ENCODE data around the gene TMEM86A.

Gene TMEM86A

DNA sequence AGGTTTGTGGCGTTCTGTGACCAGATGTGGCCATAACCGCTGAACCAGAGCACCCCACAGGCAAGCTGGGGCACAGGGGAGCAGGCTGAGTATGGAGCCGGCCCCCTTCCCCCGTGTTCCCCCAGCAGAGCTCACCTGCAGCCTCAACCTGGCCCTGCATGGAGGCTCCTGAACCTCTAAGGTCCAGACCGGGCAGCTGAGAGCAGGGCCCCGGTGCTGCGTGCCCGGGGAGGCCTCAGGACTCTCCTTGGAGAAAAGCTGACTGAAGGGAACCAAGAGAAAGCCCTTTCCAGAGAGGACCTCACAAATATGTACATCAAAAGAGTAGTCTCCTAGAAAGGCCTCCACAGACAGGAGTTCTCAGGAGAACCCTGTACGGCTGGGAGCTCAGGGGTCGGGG, 44.8 kb downstream of the TMEM86A start:
- no peak overlapping the region for H3K27ac ChIP-seq (replicated peaks)
- TF ChIP-seq, protein P1, sequence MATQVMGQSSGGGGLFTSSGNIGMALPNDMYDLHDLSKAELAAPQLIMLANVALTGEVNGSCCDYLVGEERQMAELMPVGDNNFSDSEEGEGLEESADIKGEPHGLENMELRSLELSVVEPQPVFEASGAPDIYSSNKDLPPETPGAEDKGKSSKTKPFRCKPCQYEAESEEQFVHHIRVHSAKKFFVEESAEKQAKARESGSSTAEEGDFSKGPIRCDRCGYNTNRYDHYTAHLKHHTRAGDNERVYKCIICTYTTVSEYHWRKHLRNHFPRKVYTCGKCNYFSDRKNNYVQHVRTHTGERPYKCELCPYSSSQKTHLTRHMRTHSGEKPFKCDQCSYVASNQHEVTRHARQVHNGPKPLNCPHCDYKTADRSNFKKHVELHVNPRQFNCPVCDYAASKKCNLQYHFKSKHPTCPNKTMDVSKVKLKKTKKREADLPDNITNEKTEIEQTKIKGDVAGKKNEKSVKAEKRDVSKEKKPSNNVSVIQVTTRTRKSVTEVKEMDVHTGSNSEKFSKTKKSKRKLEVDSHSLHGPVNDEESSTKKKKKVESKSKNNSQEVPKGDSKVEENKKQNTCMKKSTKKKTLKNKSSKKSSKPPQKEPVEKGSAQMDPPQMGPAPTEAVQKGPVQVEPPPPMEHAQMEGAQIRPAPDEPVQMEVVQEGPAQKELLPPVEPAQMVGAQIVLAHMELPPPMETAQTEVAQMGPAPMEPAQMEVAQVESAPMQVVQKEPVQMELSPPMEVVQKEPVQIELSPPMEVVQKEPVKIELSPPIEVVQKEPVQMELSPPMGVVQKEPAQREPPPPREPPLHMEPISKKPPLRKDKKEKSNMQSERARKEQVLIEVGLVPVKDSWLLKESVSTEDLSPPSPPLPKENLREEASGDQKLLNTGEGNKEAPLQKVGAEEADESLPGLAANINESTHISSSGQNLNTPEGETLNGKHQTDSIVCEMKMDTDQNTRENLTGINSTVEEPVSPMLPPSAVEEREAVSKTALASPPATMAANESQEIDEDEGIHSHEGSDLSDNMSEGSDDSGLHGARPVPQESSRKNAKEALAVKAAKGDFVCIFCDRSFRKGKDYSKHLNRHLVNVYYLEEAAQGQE (IDR thresholded peaks at IDR 0.05; ENCODE audit: insufficient replicate concordance, low read depth) = no peak
- TF ChIP-seq, protein P2, sequence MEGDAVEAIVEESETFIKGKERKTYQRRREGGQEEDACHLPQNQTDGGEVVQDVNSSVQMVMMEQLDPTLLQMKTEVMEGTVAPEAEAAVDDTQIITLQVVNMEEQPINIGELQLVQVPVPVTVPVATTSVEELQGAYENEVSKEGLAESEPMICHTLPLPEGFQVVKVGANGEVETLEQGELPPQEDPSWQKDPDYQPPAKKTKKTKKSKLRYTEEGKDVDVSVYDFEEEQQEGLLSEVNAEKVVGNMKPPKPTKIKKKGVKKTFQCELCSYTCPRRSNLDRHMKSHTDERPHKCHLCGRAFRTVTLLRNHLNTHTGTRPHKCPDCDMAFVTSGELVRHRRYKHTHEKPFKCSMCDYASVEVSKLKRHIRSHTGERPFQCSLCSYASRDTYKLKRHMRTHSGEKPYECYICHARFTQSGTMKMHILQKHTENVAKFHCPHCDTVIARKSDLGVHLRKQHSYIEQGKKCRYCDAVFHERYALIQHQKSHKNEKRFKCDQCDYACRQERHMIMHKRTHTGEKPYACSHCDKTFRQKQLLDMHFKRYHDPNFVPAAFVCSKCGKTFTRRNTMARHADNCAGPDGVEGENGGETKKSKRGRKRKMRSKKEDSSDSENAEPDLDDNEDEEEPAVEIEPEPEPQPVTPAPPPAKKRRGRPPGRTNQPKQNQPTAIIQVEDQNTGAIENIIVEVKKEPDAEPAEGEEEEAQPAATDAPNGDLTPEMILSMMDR (IDR thresholded peaks at IDR 0.05; ENCODE audit: insufficient read depth, low read length) = no peak
- TF ChIP-seq POLR2AphosphoS5 (IDR thresholded peaks at IDR 0.05; ENCODE audit: low read depth) (no peak), SPI1 (IDR thresholded peaks at IDR 0.05; ENCODE audit: borderline replicate concordance, low read depth) (no peak), GABPA (IDR thresholded peaks at IDR 0.05; ENCODE audit: low read depth) (no peak)
- no peak for DNase-seq (ENCODE audit: low read depth in 1 of 2, low spot score in 1 of 2)
- no peaks in the 10 kb centered on the region for H3K27me3 ChIP-seq (ENCODE audit: insufficient read depth, poor library complexity, severe bottlenecking)
- no peak overlapping the region for H3K4me3 ChIP-seq (replicated peaks; ENCODE audit: insufficient read depth, low read length)

DNA sequence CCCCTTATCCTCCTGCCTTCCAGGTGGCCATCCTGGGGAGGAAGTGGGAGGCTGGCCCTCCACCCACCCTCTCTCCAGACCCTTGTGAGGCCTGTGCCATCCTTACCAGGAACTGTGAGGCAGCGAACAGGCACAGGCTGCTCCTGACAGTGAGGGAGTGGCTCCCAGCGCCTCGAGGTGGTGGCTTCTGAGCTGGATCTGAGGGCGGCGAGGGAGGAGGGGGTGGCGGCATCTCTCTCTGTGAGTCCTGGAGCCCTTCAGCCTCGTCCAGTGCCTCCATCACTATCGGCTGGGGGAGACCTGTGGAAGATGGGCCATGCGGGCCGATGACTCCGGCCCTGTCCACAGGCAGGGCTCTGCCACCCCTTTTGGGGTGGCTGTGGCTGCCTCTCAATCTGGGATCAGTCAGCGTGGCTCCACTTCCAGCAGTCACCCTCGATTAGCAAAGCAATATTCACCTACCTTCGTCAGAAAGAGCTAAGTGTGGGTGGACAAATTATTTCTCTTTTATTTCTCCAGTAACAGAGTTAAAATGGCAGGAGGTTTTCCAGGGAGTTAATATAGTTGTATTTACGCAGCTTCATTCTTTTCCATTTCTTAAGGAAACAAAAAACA, 45.4 kb downstream of the TMEM86A start:
- H3K4me3 ChIP-seq (replicated peaks; ENCODE audit: insufficient read depth, low read length) = no peak overlapping the region
- DNase-seq (ENCODE audit: low read depth in 1 of 2, low spot score in 1 of 2) = no peak
- no peak overlapping the region for H3K27ac ChIP-seq (replicated peaks)
- no peak for TF ChIP-seq GABPA (IDR thresholded peaks at IDR 0.05; ENCODE audit: low read depth)
- TF ChIP-seq, protein P2 (IDR thresholded peaks at IDR 0.05; ENCODE audit: insufficient read depth, low read length) = no peak
- TF ChIP-seq, protein P1 (IDR thresholded peaks at IDR 0.05; ENCODE audit: insufficient replicate concordance, low read depth) = no peak
- no peak for TF ChIP-seq SPI1 (IDR thresholded peaks at IDR 0.05; ENCODE audit: borderline replicate concordance, low read depth)
- TF ChIP-seq POLR2AphosphoS5 (IDR thresholded peaks at IDR 0.05; ENCODE audit: low read depth) = no peak
- no peaks in the 10 kb centered on the region for H3K27me3 ChIP-seq (ENCODE audit: insufficient read depth, poor library complexity, severe bottlenecking)

DNA sequence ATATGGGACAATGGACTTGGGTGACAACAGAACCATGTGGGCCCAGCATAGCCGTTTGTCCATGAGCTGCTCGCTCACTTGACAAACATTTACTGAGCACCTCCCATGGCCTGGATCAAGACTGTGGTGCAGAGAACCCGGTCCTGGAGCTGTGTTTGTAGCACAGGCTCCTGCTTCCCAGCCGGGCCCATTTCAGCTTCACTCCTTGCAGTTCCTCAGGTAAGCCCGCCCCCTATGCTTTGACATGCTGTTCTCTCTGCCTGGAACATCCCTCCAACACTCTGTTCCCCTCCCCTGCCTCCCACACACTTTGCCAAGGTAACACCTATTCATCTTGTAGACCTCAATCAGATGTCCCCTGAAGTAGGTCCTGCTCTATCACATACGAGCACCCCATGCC, 46.7 kb downstream of the TMEM86A start:
- no peak for DNase-seq (ENCODE audit: low read depth in 1 of 2, low spot score in 1 of 2)
- no peak for TF ChIP-seq GABPA (IDR thresholded peaks at IDR 0.05; ENCODE audit: low read depth)
- no peak for TF ChIP-seq SPI1 (IDR thresholded peaks at IDR 0.05; ENCODE audit: borderline replicate concordance, low read depth)
- TF ChIP-seq, protein P2 (IDR thresholded peaks at IDR 0.05; ENCODE audit: insufficient read depth, low read length) = no peak
- TF ChIP-seq, protein P1 (IDR thresholded peaks at IDR 0.05; ENCODE audit: insufficient replicate concordance, low read depth) = no peak
- no peak for TF ChIP-seq POLR2AphosphoS5 (IDR thresholded peaks at IDR 0.05; ENCODE audit: low read depth)
- no peaks in the 10 kb centered on the region for H3K27me3 ChIP-seq (ENCODE audit: insufficient read depth, poor library complexity, severe bottlenecking)
- H3K4me3 ChIP-seq (replicated peaks; ENCODE audit: insufficient read depth, low read length) = no peak overlapping the region
- H3K27ac ChIP-seq (replicated peaks) = no peak overlapping the region
